ENCODE data around the gene FBN3.

FBN3 gene

DNA sequence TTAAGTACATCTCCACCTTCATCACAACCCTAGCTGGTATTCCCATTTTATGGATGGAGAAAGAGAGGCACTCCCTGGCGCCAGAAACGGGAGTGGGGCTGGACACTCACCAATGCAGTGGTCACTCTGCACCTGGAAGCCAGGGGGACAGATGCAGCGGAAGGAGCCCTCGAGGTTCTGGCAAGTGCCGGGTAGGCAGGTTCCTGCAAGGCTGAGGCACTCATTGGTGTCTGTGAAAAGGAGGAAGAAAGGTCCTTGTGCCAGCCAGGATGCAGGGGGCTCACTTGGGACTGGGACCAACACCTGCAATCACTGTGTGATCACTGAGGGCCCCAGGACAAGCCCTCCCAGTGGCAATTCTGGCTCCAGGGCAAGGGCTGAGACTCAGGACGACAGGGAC is 55.1 kb downstream of the FBN3 start:
- DNase-seq (ENCODE audit: low read depth in 2 of 3, low spot score in 1 of 3), result no peak

DNA sequence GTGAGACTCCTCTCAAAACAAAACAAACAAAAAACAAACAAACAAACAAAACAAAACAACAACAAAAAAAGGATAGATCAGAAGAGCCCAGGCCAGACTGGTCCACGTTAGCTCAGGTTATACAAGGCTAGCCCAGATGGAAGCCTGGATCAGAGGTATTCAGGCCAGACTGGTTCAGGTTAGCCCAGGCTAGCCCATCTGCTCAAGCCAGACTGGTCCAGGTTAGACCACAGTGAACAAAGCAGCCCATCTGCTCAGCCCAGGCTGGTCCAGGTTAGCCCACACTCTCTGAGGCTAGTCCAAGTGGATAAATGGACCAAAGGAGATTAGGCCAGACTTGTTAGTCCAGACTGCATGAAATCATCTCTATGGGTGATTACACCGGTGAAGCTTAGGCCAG is 55.7 kb downstream of the FBN3 start:
- DNase-seq (ENCODE audit: low read depth in 2 of 3, low spot score in 1 of 3), result no peak

DNA sequence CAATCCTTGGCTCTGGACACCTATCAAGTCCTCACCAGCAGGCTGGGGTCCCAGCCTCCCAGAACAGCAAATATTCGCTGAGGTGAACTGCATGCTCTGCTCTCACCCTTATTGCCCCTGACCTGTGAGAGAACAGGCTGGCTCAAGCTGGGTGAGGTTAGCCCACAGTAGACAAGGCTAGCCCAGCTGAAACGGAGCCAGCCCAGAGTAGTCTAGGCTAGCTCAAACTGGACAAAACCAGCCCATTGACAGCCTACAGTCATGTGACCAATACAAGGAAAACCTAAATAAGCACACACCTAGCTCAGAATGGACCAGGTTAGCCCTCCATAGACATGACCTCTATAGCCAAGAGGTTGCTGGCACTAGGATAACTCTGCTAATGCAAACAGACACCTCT is 58.4 kb downstream of the FBN3 start:
- no peak for DNase-seq (ENCODE audit: low read depth in 2 of 3, low spot score in 1 of 3)

GRCh38 chr19:8089664-8090601 is 59.5 kb downstream of the FBN3 start:
- no peak for DNase-seq (ENCODE audit: low read depth in 2 of 3, low spot score in 1 of 3)

DNA sequence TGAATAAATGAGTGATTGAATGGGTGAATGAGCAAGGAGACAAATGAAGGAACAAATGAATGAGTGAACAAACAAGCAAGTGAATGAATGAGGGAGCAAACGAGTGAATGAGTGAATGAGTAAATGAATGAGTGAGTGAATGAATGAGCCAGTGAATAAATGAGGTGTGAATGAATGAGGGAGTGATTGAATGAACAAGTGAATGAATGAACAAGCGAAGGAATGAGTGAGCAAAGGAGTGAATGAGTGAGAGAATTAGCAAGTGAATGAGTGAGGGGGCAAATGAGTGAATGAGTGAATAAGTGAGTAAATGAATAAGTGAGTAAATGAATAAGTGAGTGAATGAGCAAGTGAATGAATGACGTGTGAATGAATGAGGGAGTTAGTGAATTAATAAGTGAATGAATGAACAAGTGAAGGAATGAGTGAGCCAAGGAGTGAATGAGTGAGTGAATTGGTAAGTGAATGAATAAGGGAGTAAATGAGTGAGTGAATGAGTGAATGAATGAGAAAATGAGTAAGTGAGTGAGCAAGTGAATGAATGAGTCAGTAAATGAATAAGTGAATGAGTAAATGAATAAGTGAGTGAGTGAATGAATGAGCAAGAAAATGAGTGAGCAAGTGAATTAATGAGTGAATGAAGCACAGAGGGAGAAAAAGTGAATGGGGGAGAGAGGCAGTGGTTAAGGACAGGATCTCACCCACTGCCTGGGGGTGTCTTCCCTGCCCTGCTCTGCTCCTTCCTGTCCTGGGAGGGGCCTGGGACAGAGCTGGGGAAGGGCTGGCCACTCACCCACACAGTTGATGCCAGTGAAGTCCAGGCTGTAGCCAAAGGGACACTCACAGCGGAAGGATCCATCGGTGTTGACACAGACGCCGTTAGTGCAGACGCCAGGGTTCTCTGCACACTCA is 60.4 kb downstream of the FBN3 start:
- no peak for DNase-seq (ENCODE audit: low read depth in 2 of 3, low spot score in 1 of 3)

DNA sequence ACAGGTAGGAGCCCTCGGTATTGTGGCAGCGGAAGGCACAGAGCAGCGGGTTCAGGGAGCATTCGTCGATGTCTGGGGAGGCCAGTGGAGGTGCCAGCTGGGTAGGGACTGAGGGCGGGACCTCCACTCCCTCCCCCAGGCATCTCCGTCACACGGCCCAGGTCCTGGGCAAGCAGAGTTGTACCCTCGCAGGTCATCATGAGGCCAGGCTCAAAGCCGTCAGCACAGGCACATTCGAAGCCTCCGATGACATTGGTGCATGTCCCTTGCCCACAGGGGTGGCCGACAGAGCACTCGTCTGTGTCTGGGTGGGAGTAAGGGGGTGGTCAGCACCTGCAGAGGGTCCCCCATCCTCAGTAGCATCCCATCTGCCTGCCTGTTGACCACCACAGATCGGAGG is 61.5 kb downstream of the FBN3 start:
- DNase-seq (ENCODE audit: low read depth in 2 of 3, low spot score in 1 of 3), result no peak

DNA sequence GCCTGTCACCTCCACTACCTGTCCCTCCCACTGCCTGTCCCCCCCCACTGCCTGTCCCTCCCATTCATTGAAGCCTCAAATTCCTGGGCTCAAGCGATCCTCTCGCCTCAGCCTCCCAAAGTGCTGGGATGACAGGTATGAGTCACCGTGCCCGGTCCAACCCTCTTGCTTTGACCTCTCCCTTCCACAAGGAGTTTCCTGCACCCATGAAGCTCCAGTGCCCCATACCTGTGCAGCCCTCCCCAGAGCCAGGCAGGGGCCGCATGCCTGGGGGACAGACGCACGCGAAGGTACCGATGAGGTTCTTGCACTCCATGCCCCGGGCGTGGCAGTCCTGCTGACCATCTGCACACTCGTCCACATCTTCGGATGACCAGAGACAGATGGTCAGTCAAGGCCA is 62.5 kb downstream of the FBN3 start:
- DNase-seq (ENCODE audit: low read depth in 2 of 3, low spot score in 1 of 3), result no peak

DNA sequence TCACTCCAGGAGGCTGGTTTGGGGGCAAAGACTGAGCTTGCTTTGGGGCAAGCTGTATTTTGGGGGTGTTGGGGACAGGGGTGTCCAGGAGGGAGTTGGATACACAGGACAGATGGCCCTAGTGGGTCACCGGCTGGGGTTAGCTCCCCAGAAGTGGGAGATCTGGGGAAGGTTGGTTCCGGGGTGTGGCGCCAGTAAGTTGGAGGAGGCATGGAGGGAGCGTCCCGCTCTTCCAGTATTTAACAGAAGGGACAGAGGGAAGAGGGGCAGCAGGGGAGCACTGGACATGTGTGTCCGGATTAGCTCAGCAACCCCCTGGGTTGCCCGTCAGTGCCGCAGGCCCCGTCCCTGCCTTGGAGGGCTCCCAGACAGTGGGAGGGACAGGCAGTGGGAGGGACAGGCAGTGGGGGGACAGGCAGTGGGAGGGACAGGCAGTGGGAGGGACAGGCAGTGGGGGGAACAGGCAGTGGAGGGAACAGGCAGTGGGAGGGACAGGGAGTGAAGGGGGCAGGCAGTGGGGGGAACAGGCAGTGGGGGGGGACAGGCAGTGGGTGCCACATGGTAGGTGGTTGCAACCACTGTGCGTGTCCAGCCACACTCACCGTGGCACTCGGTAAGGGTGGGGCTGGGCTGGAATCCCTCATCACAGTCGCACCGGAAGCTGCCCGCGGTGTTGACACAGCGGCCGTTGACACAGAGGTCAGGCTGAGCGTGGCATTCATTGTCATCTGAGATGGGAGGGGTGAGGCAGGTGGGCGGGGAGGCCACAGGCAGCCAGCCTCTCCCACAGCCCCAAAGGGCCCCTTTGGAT is 63.6 kb downstream of the FBN3 start:
- DNase-seq (ENCODE audit: low read depth in 2 of 3, low spot score in 1 of 3), result no peak

GRCh38 chr19:8084152-8084551 is 65.2 kb downstream of the FBN3 start:
- no peak for DNase-seq (ENCODE audit: low read depth in 2 of 3, low spot score in 1 of 3)

GRCh38 chr19:8083141-8083540 is 66.3 kb downstream of the FBN3 start:
- no peak for DNase-seq (ENCODE audit: low read depth in 2 of 3, low spot score in 1 of 3)

DNA sequence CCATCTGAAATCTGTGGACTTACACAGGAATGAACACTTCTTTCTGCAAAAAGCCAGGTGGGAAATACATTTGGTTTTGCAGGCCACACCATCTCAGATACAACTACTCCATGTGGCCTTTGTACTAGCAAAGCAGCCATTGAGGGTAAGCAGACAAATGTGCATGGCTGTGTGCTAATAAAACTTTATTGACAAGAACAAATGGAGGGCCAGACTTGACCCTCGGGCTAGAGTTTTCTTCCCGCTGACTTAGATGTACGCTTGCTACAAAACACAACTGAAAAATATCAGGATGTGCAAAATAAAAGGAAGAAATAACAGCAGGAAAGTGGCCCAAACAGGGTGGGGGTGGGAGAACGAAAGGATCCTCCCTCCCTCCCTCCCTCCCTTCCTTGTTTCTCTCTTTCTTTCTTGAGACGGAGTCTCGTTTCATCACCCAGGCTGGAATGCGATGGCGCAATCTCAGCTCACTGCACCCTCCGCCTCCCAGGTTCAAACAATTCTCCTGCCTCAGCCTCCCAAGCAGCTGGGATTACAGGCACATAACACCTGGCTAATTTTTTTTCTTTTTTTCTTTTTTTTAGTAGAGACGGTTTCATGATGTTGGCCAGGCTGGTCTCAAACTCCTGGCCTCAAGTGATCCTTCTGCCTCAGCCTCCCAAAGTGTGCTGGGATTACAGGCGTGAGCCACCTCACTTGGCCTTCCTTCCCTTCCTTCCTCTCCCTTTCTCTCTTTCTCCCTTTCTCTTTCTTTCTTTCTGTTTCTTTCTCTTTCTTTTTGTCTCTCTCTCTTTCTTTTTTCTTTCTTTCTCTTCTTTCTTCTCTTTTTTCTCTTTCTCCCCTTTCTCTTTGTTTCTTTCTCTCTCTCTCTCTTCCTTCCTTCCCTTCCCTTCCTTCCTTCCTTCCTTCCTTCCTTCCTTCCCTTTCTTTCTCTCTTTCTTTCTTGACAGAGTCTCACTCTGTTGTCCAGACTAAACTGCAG is 67.5 kb downstream of the FBN3 start:
- no peak for DNase-seq (ENCODE audit: low read depth in 2 of 3, low spot score in 1 of 3)

DNA sequence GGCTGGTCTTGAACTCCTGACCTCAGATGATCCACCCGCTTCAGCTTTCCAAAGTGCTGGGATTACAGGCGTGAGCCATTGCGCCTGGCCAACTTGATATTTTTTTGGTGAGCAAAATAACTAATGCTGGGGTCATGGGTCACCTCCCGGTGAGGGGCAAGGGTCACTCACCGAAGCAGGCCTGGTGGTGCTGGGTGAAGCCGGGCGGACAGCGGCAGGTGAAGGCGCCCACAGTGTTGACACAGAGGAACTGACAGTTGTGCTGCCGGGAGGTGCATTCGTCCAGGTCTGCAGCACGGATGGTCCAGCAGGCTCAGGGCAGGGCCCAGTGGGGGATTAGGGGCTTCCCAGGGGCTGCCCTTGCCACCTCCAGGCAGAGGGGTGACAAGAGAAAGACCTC is 68.6 kb downstream of the FBN3 start:
- no peak for DNase-seq (ENCODE audit: low read depth in 2 of 3, low spot score in 1 of 3)

DNA sequence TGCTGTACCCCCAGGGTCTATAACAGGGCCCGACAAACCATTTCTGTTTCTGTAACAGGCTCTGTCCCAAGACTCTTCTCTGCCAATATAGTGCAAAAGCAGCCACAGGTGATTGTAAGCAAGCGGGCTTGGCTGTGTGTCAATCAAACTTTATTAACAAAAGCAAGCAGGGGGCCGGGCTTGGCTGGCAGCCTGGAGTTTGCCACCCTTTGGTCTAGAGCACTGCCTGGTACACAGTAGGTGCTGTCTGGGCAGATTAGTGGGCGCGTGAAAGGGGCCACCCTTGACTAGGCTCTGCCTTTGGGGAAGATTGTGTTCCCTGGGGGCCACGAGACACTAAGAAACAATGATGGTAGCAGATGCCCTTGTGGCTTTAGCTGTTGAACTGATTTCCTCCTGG is 69.4 kb downstream of the FBN3 start:
- no peak for DNase-seq (ENCODE audit: low read depth in 2 of 3, low spot score in 1 of 3)

GRCh38 chr19:8075158-8076074 is 74.0 kb downstream of the FBN3 start:
- DNase-seq (ENCODE audit: low read depth in 2 of 3, low spot score in 1 of 3), result no peak

GRCh38 chr19:8074501-8074900 is 74.9 kb downstream of the FBN3 start:
- no peak for DNase-seq (ENCODE audit: low read depth in 2 of 3, low spot score in 1 of 3)

DNA sequence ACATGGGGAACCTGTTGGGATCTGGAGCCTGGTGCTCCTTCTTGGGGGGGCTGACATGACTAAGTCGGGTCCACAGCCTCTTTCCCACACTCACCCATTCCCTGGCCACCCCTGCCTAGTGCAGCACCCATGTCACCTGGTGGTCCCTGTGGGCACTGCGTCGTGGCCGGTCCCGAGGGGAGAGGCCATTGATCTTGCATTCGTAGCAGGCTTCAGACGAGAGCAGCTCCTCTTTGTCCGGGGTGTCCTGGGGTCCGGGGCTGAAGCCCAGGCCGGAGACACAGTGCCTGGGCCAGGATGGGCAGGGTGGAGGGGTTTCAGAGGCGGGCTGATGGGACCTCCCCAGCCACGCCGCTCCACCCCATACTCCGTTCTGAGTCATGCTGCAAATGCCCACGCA is 77.5 kb downstream of the FBN3 start:
- DNase-seq (ENCODE audit: low read depth in 2 of 3, low spot score in 1 of 3), result no peak

- peak in 2 of 3 donors; percentile 13 to 18 for DNase-seq (ENCODE audit: low read depth in 2 of 3, low spot score in 1 of 3)
Observed at GRCh38 chr19:8069096-8069973, 80.1 kb downstream of the FBN3 start.

DNA sequence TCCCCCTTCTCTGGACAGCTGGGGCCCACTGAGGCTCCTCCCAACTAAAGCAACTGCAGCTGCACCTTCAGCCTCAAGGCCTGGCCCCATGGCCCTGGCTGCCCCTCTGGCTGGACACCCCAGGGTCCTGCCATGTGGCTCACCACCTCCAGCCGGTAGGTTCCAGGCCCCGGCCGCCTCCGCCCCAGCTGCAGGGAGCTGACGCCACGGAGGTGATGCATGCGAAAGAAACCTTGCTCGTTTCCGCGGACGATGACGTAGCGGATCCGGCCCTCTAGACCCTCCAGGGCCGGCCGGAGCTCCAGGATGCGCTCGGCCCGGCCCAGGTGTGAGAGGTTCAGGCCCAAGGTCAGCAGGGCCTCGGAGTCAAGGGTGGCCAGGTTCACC is 83.5 kb downstream of the FBN3 start:
- no peak for DNase-seq (ENCODE audit: low read depth in 2 of 3, low spot score in 1 of 3)

Measured in stimulated activated CD4-positive, alpha-beta T cell treated with anti-CD3 and anti-CD28 coated beads, Interleukin-12 subunit alpha, Interleukin-12 subunit beta, amount 100 ng/mL, for 48 hours (primary cell).